ENCODE measurements around the gene GATA6.
A peak's percentile ranks its signal among the peaks of the same experiment; 100 is the strongest.

Gene GATA6

DNA sequence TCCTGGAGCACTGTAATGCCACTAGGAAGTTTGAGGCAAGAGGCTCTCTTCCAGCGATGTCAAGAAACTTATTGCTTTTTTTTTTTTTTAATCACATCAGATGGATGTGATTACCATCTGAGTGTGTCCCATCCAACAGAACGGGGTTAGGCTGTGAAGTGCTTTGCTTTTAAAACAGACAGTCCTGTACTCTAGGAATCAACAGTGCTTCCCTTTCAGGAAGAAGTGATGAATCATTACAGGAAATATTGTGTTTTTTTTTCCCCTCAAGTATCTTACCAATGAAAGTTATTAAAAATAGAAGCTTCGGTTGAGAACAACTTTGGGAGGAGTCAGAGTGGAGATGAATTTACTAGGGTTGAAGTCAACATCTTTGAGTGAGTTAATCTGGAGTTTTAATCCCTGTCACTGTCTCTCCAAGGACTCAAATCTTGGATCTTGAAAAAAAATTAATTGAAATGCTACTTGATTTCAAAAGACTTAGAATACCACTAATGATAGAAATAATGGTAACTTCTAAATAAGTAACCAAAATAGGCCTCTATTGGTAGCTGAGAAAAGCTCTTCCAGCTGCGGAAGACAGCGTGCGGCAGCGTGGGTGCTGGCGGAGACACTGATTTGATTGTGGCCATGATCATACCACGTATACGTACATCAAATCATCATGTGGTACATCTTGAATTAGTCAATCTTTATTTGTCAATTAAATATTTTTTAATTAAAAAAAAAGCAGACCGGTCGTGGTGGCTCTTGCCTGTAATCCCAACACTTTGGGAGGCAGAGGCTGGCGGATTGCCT lies 45.5 kb downstream of the GATA6 start:
- H3K36me3 ChIP-seq (ENCODE audit: control insufficient read depth in 2 of 2, insufficient read depth in 1 of 2, low read length in 2 of 2) = no peaks in the 10 kb centered on the region
- TF ChIP-seq ZNF366 (tag by site-specific recombination; conservative IDR thresholded peaks at IDR 0.05) (no peak), YY2 (tag by site-specific recombination; IDR thresholded peaks at IDR 0.05) (no peak), HOXD13 (CRISPR knock-in tag; IDR thresholded peaks at IDR 0.05; ENCODE audit: borderline replicate concordance) (no peak), ZNF548 (tag by site-specific recombination; IDR thresholded peaks at IDR 0.05) (no peak)
- TF ChIP-seq, protein P1, sequence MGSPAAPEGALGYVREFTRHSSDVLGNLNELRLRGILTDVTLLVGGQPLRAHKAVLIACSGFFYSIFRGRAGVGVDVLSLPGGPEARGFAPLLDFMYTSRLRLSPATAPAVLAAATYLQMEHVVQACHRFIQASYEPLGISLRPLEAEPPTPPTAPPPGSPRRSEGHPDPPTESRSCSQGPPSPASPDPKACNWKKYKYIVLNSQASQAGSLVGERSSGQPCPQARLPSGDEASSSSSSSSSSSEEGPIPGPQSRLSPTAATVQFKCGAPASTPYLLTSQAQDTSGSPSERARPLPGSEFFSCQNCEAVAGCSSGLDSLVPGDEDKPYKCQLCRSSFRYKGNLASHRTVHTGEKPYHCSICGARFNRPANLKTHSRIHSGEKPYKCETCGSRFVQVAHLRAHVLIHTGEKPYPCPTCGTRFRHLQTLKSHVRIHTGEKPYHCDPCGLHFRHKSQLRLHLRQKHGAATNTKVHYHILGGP (tag by site-specific recombination; IDR thresholded peaks at IDR 0.05) = peak; percentile 81
- TF ChIP-seq, protein P2, sequence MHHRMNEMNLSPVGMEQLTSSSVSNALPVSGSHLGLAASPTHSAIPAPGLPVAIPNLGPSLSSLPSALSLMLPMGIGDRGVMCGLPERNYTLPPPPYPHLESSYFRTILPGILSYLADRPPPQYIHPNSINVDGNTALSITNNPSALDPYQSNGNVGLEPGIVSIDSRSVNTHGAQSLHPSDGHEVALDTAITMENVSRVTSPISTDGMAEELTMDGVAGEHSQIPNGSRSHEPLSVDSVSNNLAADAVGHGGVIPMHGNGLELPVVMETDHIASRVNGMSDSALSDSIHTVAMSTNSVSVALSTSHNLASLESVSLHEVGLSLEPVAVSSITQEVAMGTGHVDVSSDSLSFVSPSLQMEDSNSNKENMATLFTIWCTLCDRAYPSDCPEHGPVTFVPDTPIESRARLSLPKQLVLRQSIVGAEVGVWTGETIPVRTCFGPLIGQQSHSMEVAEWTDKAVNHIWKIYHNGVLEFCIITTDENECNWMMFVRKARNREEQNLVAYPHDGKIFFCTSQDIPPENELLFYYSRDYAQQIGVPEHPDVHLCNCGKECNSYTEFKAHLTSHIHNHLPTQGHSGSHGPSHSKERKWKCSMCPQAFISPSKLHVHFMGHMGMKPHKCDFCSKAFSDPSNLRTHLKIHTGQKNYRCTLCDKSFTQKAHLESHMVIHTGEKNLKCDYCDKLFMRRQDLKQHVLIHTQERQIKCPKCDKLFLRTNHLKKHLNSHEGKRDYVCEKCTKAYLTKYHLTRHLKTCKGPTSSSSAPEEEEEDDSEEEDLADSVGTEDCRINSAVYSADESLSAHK (tag by site-specific recombination; IDR thresholded peaks at IDR 0.05) = no peak
- H3K27ac ChIP-seq (ENCODE audit: extremely low read depth, low read depth, low read length) = no peak overlapping the region
- no peaks in the 10 kb centered on the region for H3K4me1 ChIP-seq (ENCODE audit: control insufficient read depth, insufficient read depth, low read length)
- no peak overlapping the region for H3K4me3 ChIP-seq (ENCODE audit: low read depth, low read length)
- ChIA-PET POLR2A (no interaction called here), CTCF (interaction anchor here (0.6 to 0.7 kb wide), 3 partner anchors 9 to 41 kb away, joined by 3 to 4 read pairs (median 3); no protein-coding TSS in a partner anchor)
- no peaks in the 10 kb centered on the region for H3K9me3 ChIP-seq (ENCODE audit: control insufficient read depth, insufficient read depth, low read depth, low read length)

GRCh38 chr18:22218835-22219234 lies 49.4 kb downstream of the GATA6 start:
- no peak overlapping the region for H3K27ac ChIP-seq (ENCODE audit: extremely low read depth, low read depth, low read length)
- CTCF ChIA-PET = interaction anchor here (0.5 to 1.6 kb wide), 3 partner anchors 9 to 346 kb away, joined by 3 to 10 read pairs (median 6); no protein-coding TSS in a partner anchor
- TF ChIP-seq ZNF677 (tag by site-specific recombination; IDR thresholded peaks at IDR 0.05) = no peak
- no peak for TF ChIP-seq ZSCAN16 (tag by site-specific recombination; IDR thresholded peaks at IDR 0.05)
- no peak for TF ChIP-seq ZNF214 (tag by site-specific recombination; IDR thresholded peaks at IDR 0.05; ENCODE audit: borderline replicate concordance)
- TF ChIP-seq ZNF510 (tag by site-specific recombination; IDR thresholded peaks at IDR 0.05; ENCODE audit: insufficient replicate concordance) = no peak
- TF ChIP-seq KLF1 (tag by site-specific recombination; IDR thresholded peaks at IDR 0.05) = no peak
- no peak for TF ChIP-seq ZNF211 (tag by site-specific recombination; IDR thresholded peaks at IDR 0.05; ENCODE audit: low read depth)
- TF ChIP-seq ZSCAN5A (tag by site-specific recombination; IDR thresholded peaks at IDR 0.05) = no peak
- TF ChIP-seq ZNF707 (tag by site-specific recombination; IDR thresholded peaks at IDR 0.05) = no peak
- no peak for TF ChIP-seq MYNN (tag by site-specific recombination; IDR thresholded peaks at IDR 0.05; ENCODE audit: borderline replicate concordance)
- TF ChIP-seq ZSCAN30 (tag by site-specific recombination; IDR thresholded peaks at IDR 0.05) = no peak
- TF ChIP-seq, protein P2 (tag by site-specific recombination; IDR thresholded peaks at IDR 0.05) = no peak
- no peak for TF ChIP-seq MZF1 (tag by site-specific recombination; IDR thresholded peaks at IDR 0.05; ENCODE audit: borderline replicate concordance)
- no peak for TF ChIP-seq ZFP37 (tag by site-specific recombination; IDR thresholded peaks at IDR 0.05)
- no peak for TF ChIP-seq ZNF792 (tag by site-specific recombination; IDR thresholded peaks at IDR 0.05)
- no peak for TF ChIP-seq ZNF449 (tag by site-specific recombination; IDR thresholded peaks at IDR 0.05)
- TF ChIP-seq ZXDB (tag by site-specific recombination; IDR thresholded peaks at IDR 0.05) = no peak
- H3K36me3 ChIP-seq (ENCODE audit: control insufficient read depth in 2 of 2, insufficient read depth in 1 of 2, low read length in 2 of 2) = no peaks in the 10 kb centered on the region
- H3K4me1 ChIP-seq (ENCODE audit: control insufficient read depth, insufficient read depth, low read length) = peaks cover 6% of the 10 kb centered on the region
- no peaks in the 10 kb centered on the region for H3K9me3 ChIP-seq (ENCODE audit: control insufficient read depth, insufficient read depth, low read depth, low read length)
- POLR2A ChIA-PET = interaction anchor here (1.6 kb wide), 1 partner anchor 49 kb away, joined by 8 read pairs; the partner anchor contains the start of gene GATA6
- H3K4me3 ChIP-seq (ENCODE audit: low read depth, low read length) = no peak overlapping the region

Measured in HEK293 (cell line).